GM23338 (cell line): ENCODE measurements around the gene NFILZ. TPM values are rescaled to one million over a fixed set of nuclear protein-coding genes. Genes with fewer than 3 reads are reported as not detected.

Experiments used
- ATAC-seq: fragments of 200-7000 bp; cut with Tn5 transposase; 3 replicates; pipeline ENCODE4 v1.9.1; 2020
- DNase-seq: peaks from one replicate; pipeline ENCODE4 v3.0.0-alpha.2; 2015; ENCODE audit warnings: low spot score
- H2AFZ ChIP-seq: fragments of 200-600 bp; sonication (generic); 2 replicates; pipeline ENCODE4 v1.8.0; 2016; ENCODE audit warnings: antibody characterized with exemption, mild to moderate bottlenecking, moderate library complexity
- H3F3A ChIP-seq: fragments of 200-600 bp; sonication (generic); replicated peaks from 2 replicates; pipeline ENCODE4 v1.8.0; 2017; ENCODE audit warnings: antibody characterized with exemption, mixed run types, low read depth
- H3K27ac ChIP-seq: fragments of 200-600 bp; sonication (generic); 2 replicates; pipeline ENCODE4 v1.6.1; 2016; ENCODE audit warnings: low read depth
- H3K27me3 ChIP-seq: fragments of 200-600 bp; sonication (generic); 2 replicates; pipeline ENCODE4 v1.8.0; 2016; ENCODE audit warnings: mild to moderate bottlenecking, mixed run types, moderate library complexity; ENCODE audit not compliant: insufficient read depth
- H3K36me3 ChIP-seq: fragments of 200-600 bp; sonication (generic); 2 replicates; pipeline ENCODE4 v1.8.0; 2016; ENCODE audit warnings: mild to moderate bottlenecking; ENCODE audit not compliant: insufficient read depth
- H3K4me1 ChIP-seq: fragments of 200-600 bp; sonication (generic); 2 replicates; pipeline ENCODE4 v1.8.0; 2016; ENCODE audit warnings: mild to moderate bottlenecking, moderate library complexity; ENCODE audit not compliant: insufficient read depth
- H3K4me2 ChIP-seq: fragments of 200-600 bp; sonication (generic); 2 replicates; pipeline ENCODE4 v1.7.1; 2017; ENCODE audit warnings: mixed run types
- H3K4me3 ChIP-seq: fragments of 200-600 bp; sonication (generic); 2 replicates; pipeline ENCODE4 v1.6.1; 2016; ENCODE audit warnings: mixed run types
- H3K79me2 ChIP-seq: fragments of 200-600 bp; sonication (generic); replicated peaks from 2 replicates; pipeline ENCODE4 v1.8.0; 2017; ENCODE audit warnings: mild to moderate bottlenecking; ENCODE audit not compliant: insufficient read depth
- H3K9me2 ChIP-seq: fragments of 200-600 bp; sonication (generic); 2 replicates; pipeline ENCODE4 v1.8.0; 2017; ENCODE audit not compliant: insufficient read depth
- H4K20me1 ChIP-seq: fragments of 200-600 bp; sonication (generic); replicated peaks from 2 replicates; pipeline ENCODE4 v1.8.0; 2017; ENCODE audit warnings: mild to moderate bottlenecking; ENCODE audit not compliant: insufficient read depth
- H3K27ac Mint-ChIP-seq: 2 replicates; pipeline ENCODE4 v1.8.0; 2020; ENCODE audit warnings: inconsistent platforms, mild to moderate bottlenecking, moderate library complexity, mixed read lengths
- H3K27me3 Mint-ChIP-seq: 3 replicates; pipeline ENCODE4 v1.8.0; 2022; ENCODE audit warnings: low read depth, mild to moderate bottlenecking, moderate library complexity, mixed read lengths, inconsistent platforms; ENCODE audit not compliant: insufficient read depth, poor library complexity
- H3K36me3 Mint-ChIP-seq: 3 replicates; pipeline ENCODE4 v1.8.0; 2021; ENCODE audit warnings: low read depth, mild to moderate bottlenecking, inconsistent platforms, moderate library complexity, mixed read lengths
- H3K4me1 Mint-ChIP-seq: 3 replicates; pipeline ENCODE4 v1.8.0; 2020; ENCODE audit warnings: mild to moderate bottlenecking, inconsistent platforms, mixed read lengths
- H3K4me3 Mint-ChIP-seq: 3 replicates; pipeline ENCODE4 v1.8.0; 2021; ENCODE audit warnings: moderate library complexity, mild to moderate bottlenecking, inconsistent platforms, mixed read lengths
- H3K9me3 Mint-ChIP-seq: 3 replicates; pipeline ENCODE4 v1.8.0; 2020; ENCODE audit warnings: moderate library complexity, mild to moderate bottlenecking, inconsistent platforms, mixed read lengths
- EZH2phosphoT487 ChIP-seq: fragments of 200-600 bp; sonication (generic); IDR thresholded peaks from one replicate; pipeline ENCODE4 v1.8.1; 2018; ENCODE audit warnings: antibody characterized with exemption; ENCODE audit not compliant: unreplicated experiment
- JUNB ChIP-seq: IDR thresholded peaks from one replicate; pipeline ENCODE4 v1.6.1; 2016; ENCODE audit warnings: antibody characterized with exemption; ENCODE audit not compliant: unreplicated experiment
- NANOG ChIP-seq: IDR thresholded peaks from 2 replicates; pipeline ENCODE4 v1.6.1; 2016; ENCODE audit warnings: antibody characterized with exemption, borderline replicate concordance
- REST ChIP-seq: IDR thresholded peaks from one replicate; pipeline ENCODE4 v1.6.1; 2018; ENCODE audit warnings: antibody characterized with exemption; ENCODE audit not compliant: unreplicated experiment
- STAT1 ChIP-seq: IDR thresholded peaks from one replicate; pipeline ENCODE4 v1.6.1; 2016; ENCODE audit warnings: antibody characterized with exemption; ENCODE audit not compliant: unreplicated experiment
- ZNF331 ChIP-seq: fragments of 250-450 bp; sonication (Bioruptor Pico); IDR thresholded peaks from 2 replicates; pipeline ENCODE4 v1.5.0; 2020; ENCODE audit warnings: low read depth, mild to moderate bottlenecking, moderate library complexity
- polyA plus RNA-seq: library from polyadenylated mRNA; unstranded; fragments of >200 nt; fragmentation: Nextera tagmentation; extraction: Ambion mirVana; gene quantifications from 2 replicates; pipeline ENCODE4 v1.2.1, GENCODE V29; 2016
- total RNA-seq: library from RNA; depleted of rRNA; stranded (reverse); fragments of >200 nt; shearing (Covaris generic); gene quantifications from 2 replicates; pipeline ENCODE4 v1.2.3, GENCODE V29; 2014
- TF ChIP-seq, protein P1 (sequence below): IDR thresholded peaks from 2 replicates; pipeline ENCODE4 v1.6.1; 2016; ENCODE audit warnings: antibody characterized with exemption
- TF ChIP-seq, protein P2 (sequence below), 2 experiments: fragments of 200-600 bp in 1 of 2; sonication (generic) in 1 of 2; conservative IDR thresholded peaks; 2 replicates each; pipeline versions ENCODE4 v1.5.1 to v1.6.1; 2016 to 2017; ENCODE audit warnings: antibody characterized with exemption in 2 of 2, low read depth in 2 of 2, mild to moderate bottlenecking in 2 of 2, moderate library complexity in 1 of 2

The NFILZ gene
- total and polyA plus RNA-seq, 2 experiments from 2014 or later = not detected

GRCh38 chr19:8640402-8641004 is 10.1 kb downstream of the NFILZ start (continued):
- no peak for TF ChIP-seq REST
- TF ChIP-seq ZNF331 (CRISPR knock-in tag) = no peak
- no peak for TF ChIP-seq NANOG
- TF ChIP-seq, protein P1, sequence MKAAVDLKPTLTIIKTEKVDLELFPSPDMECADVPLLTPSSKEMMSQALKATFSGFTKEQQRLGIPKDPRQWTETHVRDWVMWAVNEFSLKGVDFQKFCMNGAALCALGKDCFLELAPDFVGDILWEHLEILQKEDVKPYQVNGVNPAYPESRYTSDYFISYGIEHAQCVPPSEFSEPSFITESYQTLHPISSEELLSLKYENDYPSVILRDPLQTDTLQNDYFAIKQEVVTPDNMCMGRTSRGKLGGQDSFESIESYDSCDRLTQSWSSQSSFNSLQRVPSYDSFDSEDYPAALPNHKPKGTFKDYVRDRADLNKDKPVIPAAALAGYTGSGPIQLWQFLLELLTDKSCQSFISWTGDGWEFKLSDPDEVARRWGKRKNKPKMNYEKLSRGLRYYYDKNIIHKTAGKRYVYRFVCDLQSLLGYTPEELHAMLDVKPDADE = no peak
- TF ChIP-seq, protein P2, sequence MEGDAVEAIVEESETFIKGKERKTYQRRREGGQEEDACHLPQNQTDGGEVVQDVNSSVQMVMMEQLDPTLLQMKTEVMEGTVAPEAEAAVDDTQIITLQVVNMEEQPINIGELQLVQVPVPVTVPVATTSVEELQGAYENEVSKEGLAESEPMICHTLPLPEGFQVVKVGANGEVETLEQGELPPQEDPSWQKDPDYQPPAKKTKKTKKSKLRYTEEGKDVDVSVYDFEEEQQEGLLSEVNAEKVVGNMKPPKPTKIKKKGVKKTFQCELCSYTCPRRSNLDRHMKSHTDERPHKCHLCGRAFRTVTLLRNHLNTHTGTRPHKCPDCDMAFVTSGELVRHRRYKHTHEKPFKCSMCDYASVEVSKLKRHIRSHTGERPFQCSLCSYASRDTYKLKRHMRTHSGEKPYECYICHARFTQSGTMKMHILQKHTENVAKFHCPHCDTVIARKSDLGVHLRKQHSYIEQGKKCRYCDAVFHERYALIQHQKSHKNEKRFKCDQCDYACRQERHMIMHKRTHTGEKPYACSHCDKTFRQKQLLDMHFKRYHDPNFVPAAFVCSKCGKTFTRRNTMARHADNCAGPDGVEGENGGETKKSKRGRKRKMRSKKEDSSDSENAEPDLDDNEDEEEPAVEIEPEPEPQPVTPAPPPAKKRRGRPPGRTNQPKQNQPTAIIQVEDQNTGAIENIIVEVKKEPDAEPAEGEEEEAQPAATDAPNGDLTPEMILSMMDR (conservative IDR thresholded peaks at IDR 0.05; ENCODE audit: low read depth in 2 of 2) = no peak
- TF ChIP-seq JUNB = no peak
- TF ChIP-seq EZH2phosphoT487 = no peak

- H3K27me3 Mint-ChIP-seq = peaks cover 14% of the 10 kb centered on the region
- H3F3A ChIP-seq = no peaks in the 10 kb centered on the region
- TF ChIP-seq STAT1 (no peak), REST (no peak)
- TF ChIP-seq, protein P1 = no peak
These were observed 10.9 kb downstream of the NFILZ start for GRCh38 chr19:8641221-8641907.

More at GRCh38 chr19:8641221-8641907, 10.9 kb downstream of the NFILZ start:
- Histone ChIP-seq H2AFZ (no peak overlapping the region), H3K36me3 (no peaks in the 10 kb centered on the region), H3K4me1 (no peaks in the 10 kb centered on the region), H3K4me2 (no peak overlapping the region), H4K20me1 (no peaks in the 10 kb centered on the region), H3K27ac (no peak overlapping the region), H3K4me3 (no peak overlapping the region), H3K79me2 (no peaks in the 10 kb centered on the region), H3K27me3 (no peaks in the 10 kb centered on the region), H3K9me2 (no peaks in the 10 kb centered on the region)
- Mint-ChIP-seq H3K27ac (no peak overlapping the region), H3K36me3 (peaks cover 8% of the 10 kb centered on the region; the same call in 2 of the 3 replicates), H3K4me3 (no peak overlapping the region), H3K9me3 (peaks cover 77% of the 10 kb centered on the region), H3K4me1 (no peaks in the 10 kb centered on the region)
- ATAC-seq (no peak), DNase-seq (no peak)
